Endothelial cell of umbilical vein (primary cell): ENCODE measurements around the gene RABGAP1. TPM values are rescaled to one million over a fixed set of nuclear protein-coding genes. Genes with fewer than 3 reads are reported as not detected.
A peak's percentile ranks its signal among the peaks of the same experiment; 100 is the strongest.

ENCODE experiments used
- BruUV-seq: library from RNA; stranded (reverse); fragments of 400-500 nt; replicated peaks from 2 replicates; lab custom pipeline; 2021; lab: Mats Ljungman, UMichigan
- CTCF ChIA-PET: fragments of 300-600, 350-600 bp; sonication (Branson Sonifier 250); formaldehyde crosslinking; loops from one replicate; lab custom pipeline; 2021; ENCODE audit warnings: antibody characterized with exemption, inconsistent platforms; lab: Charles Lee
- POLR2A ChIA-PET: fragments of 300-600, 350-600 bp; sonication (Branson Sonifier 250); formaldehyde crosslinking; loops from one replicate; lab custom pipeline; 2021; ENCODE audit warnings: antibody characterized with exemption, inconsistent platforms; lab: Charles Lee
- DNase-seq: peaks from one replicate; pipeline ENCODE4 v3.0.0-alpha.2; 2011; ENCODE audit warnings: low read depth, low spot score
- FAIRE-seq: peaks from 2 replicates; lab custom pipeline; 2011; peaks lifted over from hg19 to GRCh38; lab: Jason Lieb, UNC
- H2AFZ ChIP-seq: 2 replicates; pipeline ENCODE4 v1.6.0; 2012; ENCODE audit warnings: low read depth, low read length, control low read depth, inconsistent platforms
- H3K27ac ChIP-seq: 2 replicates; pipeline ENCODE4 v1.5.1; 2011; ENCODE audit warnings: low read depth, mild to moderate bottlenecking, control low read depth, low read length, moderate library complexity; ENCODE audit not compliant: insufficient read depth
- H3K27me3 ChIP-seq, 2 experiments: 2 replicates each; pipeline versions ENCODE4 v1.6.0 to v1.6.1; 2011; ENCODE audit warnings: low read length in 2 of 2, mixed read lengths in 1 of 2; ENCODE audit not compliant: control insufficient read depth in 2 of 2, insufficient read depth in 2 of 2
- H3K36me3 ChIP-seq, 2 experiments: 2 replicates in 1 of 2; 3 replicates in 1 of 2; pipeline ENCODE4 v1.5.1; 2011; ENCODE audit warnings: low read length in 2 of 2, mild to moderate bottlenecking in 1 of 2, moderate library complexity in 1 of 2; ENCODE audit not compliant: control insufficient read depth in 2 of 2, insufficient read depth in 2 of 2; ENCODE audit errors: extremely low read depth in 1 of 2
- H3K4me1 ChIP-seq: 3 replicates; pipeline ENCODE4 v1.5.1; 2011; ENCODE audit warnings: mild to moderate bottlenecking, low read length; ENCODE audit not compliant: control insufficient read depth, insufficient read depth; ENCODE audit errors: extremely low read depth
- H3K4me2 ChIP-seq: 2 replicates; pipeline ENCODE4 v1.6.1; 2011; ENCODE audit warnings: low read length, control low read depth, mixed read lengths; ENCODE audit not compliant: insufficient read depth
- H3K4me3 ChIP-seq, 3 experiments: fragments of 200-600 bp in 1 of 3; sonication (generic), shearing (Covaris generic) in 1 of 3; replicated peaks in 1 of 3; 2 replicates each; pipeline ENCODE4 v1.5.1; 2011 to 2016; ENCODE audit warnings: control low read depth in 3 of 3, low read length in 3 of 3, mild to moderate bottlenecking in 2 of 3, inconsistent platforms in 1 of 3, low read depth in 1 of 3, moderate library complexity in 1 of 3; ENCODE audit not compliant: insufficient read depth in 1 of 3
- H3K79me2 ChIP-seq: 2 replicates; pipeline ENCODE4 v1.6.0; 2012; ENCODE audit warnings: low read length, inconsistent platforms; ENCODE audit not compliant: control insufficient read depth, insufficient read depth
- H3K9ac ChIP-seq: replicated peaks from 2 replicates; pipeline ENCODE3; 2011; ENCODE audit warnings: low read length, control low read depth; ENCODE audit not compliant: insufficient read depth; ENCODE audit errors: extremely low read depth
- H3K9me1 ChIP-seq: replicated peaks from 3 replicates; pipeline ENCODE4 v1.6.0; 2011; ENCODE audit warnings: mild to moderate bottlenecking, low read length; ENCODE audit not compliant: control insufficient read depth, insufficient read depth; ENCODE audit errors: extremely low read depth
- H3K9me3 ChIP-seq: replicated peaks from 2 replicates; pipeline ENCODE4 v1.5.1; 2012; ENCODE audit warnings: low read length, inconsistent platforms; ENCODE audit not compliant: control insufficient read depth, insufficient read depth
- H4K20me1 ChIP-seq: replicated peaks from 2 replicates; pipeline ENCODE3; 2011; ENCODE audit warnings: mild to moderate bottlenecking, low read length; ENCODE audit not compliant: control insufficient read depth, insufficient read depth; ENCODE audit errors: extremely low read depth
- EZH2 ChIP-seq: IDR thresholded peaks from 2 replicates; pipeline ENCODE4 v1.6.1; 2012; ENCODE audit warnings: borderline replicate concordance, low read depth, mild to moderate bottlenecking, moderate library complexity, low read length, inconsistent platforms; ENCODE audit not compliant: severe bottlenecking
- FOS ChIP-seq: IDR thresholded peaks from 2 replicates; pipeline ENCODE4 v1.6.1; 2011; ENCODE audit warnings: mild to moderate bottlenecking, low read length, moderate library complexity, borderline replicate concordance; ENCODE audit not compliant: insufficient read depth
- GATA2 ChIP-seq: IDR thresholded peaks from 2 replicates; pipeline ENCODE4 v1.7.0; 2011; ENCODE audit warnings: low read depth, mild to moderate bottlenecking, moderate library complexity, mixed read lengths, low read length; ENCODE audit not compliant: insufficient read length, insufficient read depth
- JUN ChIP-seq: IDR thresholded peaks from 2 replicates; pipeline ENCODE4 v1.6.1; 2011; ENCODE audit warnings: borderline replicate concordance, low read depth; ENCODE audit not compliant: insufficient read length, insufficient read depth
- MYC ChIP-seq: IDR thresholded peaks from one replicate; pipeline ENCODE4 v1.6.1; 2011; ENCODE audit warnings: mild to moderate bottlenecking, low read depth, low read length
- POLR2A ChIP-seq: IDR thresholded peaks from 2 replicates; pipeline ENCODE4 v1.6.1; 2012; ENCODE audit warnings: low read depth, mild to moderate bottlenecking, control low read depth, low read length
- POLR2AphosphoS5 ChIP-seq: IDR thresholded peaks from 2 replicates; pipeline ENCODE4 v1.6.1; 2012; ENCODE audit warnings: low read depth, mild to moderate bottlenecking, control low read depth, low read length, moderate library complexity; ENCODE audit not compliant: insufficient read depth
- dilution Hi-C: fragments of 300-500 bp; cut with MboI; formaldehyde crosslinking; loops from one replicate; pipeline ENCODE4 v1.15.0; 2019; ENCODE audit warnings: low sequenced_read_pairs; ENCODE audit not compliant: extremely low pct_ligation_motif_present
- intact Hi-C: fragments of 100-400 bp; cut with micrococcal nuclease; formaldehyde crosslinking; loops from one replicate; pipeline ENCODE4 v1.10.0; 2022
- polyA plus RNA-seq, 4 experiments: library from polyadenylated mRNA; depleted of rRNA in 3 of 4; stranded (reverse) in 3 of 4; unstranded in 1 of 4; fragments of >200 nt; gene quantifications; 2 replicates each; pipeline versions ENCODE4 v1.2.1 to v1.2.3, GENCODE V29; 2011 to 2012; ENCODE audit warnings: missing spikeins in 1 of 4
- total RNA-seq: library from RNA; stranded (reverse); gene quantifications from 2 replicates; pipeline ENCODE4 v1.2.3, GENCODE V29; 2021
- TF ChIP-seq, protein P1 (sequence below): IDR thresholded peaks from 2 replicates; pipeline ENCODE4 v1.6.1; 2011; ENCODE audit not compliant: insufficient read depth, insufficient read length
- TF ChIP-seq, protein P2 (sequence below), 2 donors: IDR thresholded peaks; 1 replicate in 1 of 2; 2 replicates in 1 of 2; pipeline ENCODE4 v1.5.1; 2011; ENCODE audit warnings: low read length in 2 of 2, mild to moderate bottlenecking in 2 of 2, moderate library complexity in 2 of 2, control low read depth in 1 of 2, inconsistent platforms in 1 of 2, low read depth in 1 of 2; ENCODE audit not compliant: insufficient read depth in 1 of 2; ENCODE audit errors: extremely low read depth in 1 of 2

Gene RABGAP1
- total and polyA plus RNA-seq, 2 donors (not counting 3 experiments of a cell fraction or from before 2014, with no cell fraction given) = 19.0 to 53.6 TPM

DNA sequence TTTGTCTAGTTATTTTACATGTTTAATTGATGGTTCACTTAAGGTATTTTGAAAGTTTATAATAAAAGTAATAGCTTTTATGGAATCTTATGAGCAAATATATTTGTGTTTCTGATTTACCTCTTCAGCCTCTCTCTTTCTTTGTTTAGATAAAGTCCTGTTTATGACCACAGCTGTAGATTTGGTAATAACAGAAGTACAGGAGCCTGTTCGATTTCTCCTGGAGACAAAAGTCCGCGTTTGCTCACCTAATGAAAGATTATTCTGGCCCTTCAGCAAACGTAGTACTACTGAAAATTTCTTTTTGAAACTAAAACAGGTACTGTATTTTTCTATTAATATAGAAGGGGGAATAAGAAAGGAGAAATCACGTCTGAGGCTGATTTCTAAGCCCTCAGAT lies 57.6 kb downstream of the RABGAP1 start:
- POLR2A ChIA-PET = no interaction called here
- CTCF ChIA-PET = interaction anchor here (1.5 kb wide), 1 partner anchor 227 kb away, joined by 3 read pairs; no protein-coding TSS in a partner anchor

DNA sequence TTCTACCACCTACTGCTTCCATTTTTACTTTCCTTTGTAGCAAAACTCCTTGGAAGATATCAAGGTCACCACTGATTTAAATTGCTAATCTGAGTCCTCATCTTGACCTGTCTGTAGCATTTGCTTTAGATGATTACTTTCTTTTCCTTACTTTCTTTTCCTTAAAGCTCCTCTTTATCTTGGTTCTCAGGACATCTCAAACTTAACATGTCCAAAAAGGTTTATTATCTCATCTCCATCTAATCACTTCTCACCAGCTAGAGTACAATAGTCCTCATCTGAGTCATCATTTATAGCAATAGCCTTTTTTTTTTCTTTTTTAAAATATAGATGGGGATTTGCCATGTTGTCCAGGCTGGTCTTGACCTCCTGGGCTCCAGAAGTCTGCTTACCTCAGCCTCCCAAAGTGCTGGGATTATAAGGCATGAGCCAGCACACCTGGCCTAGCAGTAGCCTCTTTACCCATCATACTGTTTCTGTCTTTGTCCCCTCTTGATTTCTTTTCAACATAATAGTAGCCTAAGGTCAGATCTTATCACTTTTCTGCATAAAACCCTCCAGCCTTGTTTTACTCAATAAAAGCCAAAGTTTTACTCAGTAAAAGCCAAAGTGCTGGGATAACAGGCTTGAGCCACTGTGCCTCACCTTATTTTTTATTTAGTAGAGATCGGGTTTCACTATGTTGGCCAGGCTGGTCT lies 59.7 kb downstream of the RABGAP1 start:
- peak overlapping the region; percentile 35 for H3K27ac ChIP-seq
- H3K4me3 ChIP-seq = no peak overlapping the region
- CTCF ChIA-PET = interaction anchor here (1.2 kb wide), 1 partner anchor 9 kb away, joined by 5 read pairs; no protein-coding TSS in a partner anchor
- H3K9ac ChIP-seq = no peak overlapping the region
- no peaks in the 10 kb centered on the region for H3K79me2 ChIP-seq
- peak; percentile 63 for DNase-seq
- H3K36me3 ChIP-seq = peaks cover 0 to 2% of the 10 kb centered on the region in 2 experiments
- no TSS peak for BruUV-seq
- peaks cover 28% of the 10 kb centered on the region for H3K4me1 ChIP-seq
- peak; percentile 49 for FAIRE-seq
- TF ChIP-seq FOS = no peak
- TF ChIP-seq, protein P1, sequence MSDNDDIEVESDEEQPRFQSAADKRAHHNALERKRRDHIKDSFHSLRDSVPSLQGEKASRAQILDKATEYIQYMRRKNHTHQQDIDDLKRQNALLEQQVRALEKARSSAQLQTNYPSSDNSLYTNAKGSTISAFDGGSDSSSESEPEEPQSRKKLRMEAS = no peak
- TF ChIP-seq MYC = no peak
- no peak for TF ChIP-seq EZH2
- no peak for TF ChIP-seq POLR2A
- no peak for TF ChIP-seq POLR2AphosphoS5
- TF ChIP-seq, protein P2, sequence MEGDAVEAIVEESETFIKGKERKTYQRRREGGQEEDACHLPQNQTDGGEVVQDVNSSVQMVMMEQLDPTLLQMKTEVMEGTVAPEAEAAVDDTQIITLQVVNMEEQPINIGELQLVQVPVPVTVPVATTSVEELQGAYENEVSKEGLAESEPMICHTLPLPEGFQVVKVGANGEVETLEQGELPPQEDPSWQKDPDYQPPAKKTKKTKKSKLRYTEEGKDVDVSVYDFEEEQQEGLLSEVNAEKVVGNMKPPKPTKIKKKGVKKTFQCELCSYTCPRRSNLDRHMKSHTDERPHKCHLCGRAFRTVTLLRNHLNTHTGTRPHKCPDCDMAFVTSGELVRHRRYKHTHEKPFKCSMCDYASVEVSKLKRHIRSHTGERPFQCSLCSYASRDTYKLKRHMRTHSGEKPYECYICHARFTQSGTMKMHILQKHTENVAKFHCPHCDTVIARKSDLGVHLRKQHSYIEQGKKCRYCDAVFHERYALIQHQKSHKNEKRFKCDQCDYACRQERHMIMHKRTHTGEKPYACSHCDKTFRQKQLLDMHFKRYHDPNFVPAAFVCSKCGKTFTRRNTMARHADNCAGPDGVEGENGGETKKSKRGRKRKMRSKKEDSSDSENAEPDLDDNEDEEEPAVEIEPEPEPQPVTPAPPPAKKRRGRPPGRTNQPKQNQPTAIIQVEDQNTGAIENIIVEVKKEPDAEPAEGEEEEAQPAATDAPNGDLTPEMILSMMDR (IDR thresholded peaks at IDR 0.05; ENCODE audit: extremely low read depth in 1 of 2, insufficient read depth in 1 of 2, low read depth in 1 of 2, low read length in 2 of 2) = no peak
- peak; percentile 53 for TF ChIP-seq GATA2
- TF ChIP-seq JUN = peak; percentile 56
- H3K9me3 ChIP-seq = no peaks in the 10 kb centered on the region
- no peaks in the 10 kb centered on the region for H3K9me1 ChIP-seq
- intact Hi-C loops (no loop called here), dilution Hi-C loops (no loop called here)
- H3K4me2 ChIP-seq = peak overlapping the region; percentile 60
- H2AFZ ChIP-seq = no peak overlapping the region
- no peaks in the 10 kb centered on the region for H4K20me1 ChIP-seq
- POLR2A ChIA-PET = no interaction called here
- no peaks in the 10 kb centered on the region for H3K27me3 ChIP-seq

More for the DNA sequence above, 57.6 kb downstream of the RABGAP1 start:
- Histone ChIP-seq H3K4me3 (no peak overlapping the region), H3K9me1 (no peaks in the 10 kb centered on the region), H3K79me2 (no peaks in the 10 kb centered on the region), H3K9ac (no peak overlapping the region), H3K4me2 (no peak overlapping the region), H3K9me3 (no peaks in the 10 kb centered on the region), H3K36me3 (peaks cover 0 to 2% of the 10 kb centered on the region in 2 experiments), H4K20me1 (no peaks in the 10 kb centered on the region), H2AFZ (no peak overlapping the region), H3K27me3 (no peaks in the 10 kb centered on the region), H3K4me1 (peaks cover 21% of the 10 kb centered on the region), H3K27ac (no peak overlapping the region)
- intact Hi-C loops = no loop called here
- DNase-seq = no peak
- no TSS peak for BruUV-seq
- TF ChIP-seq GATA2 = no peak
- no peak for TF ChIP-seq MYC
- TF ChIP-seq FOS = no peak
- TF ChIP-seq EZH2 = no peak
- no peak for TF ChIP-seq JUN
- dilution Hi-C loops = no loop called here
- no peak for FAIRE-seq
